GM13976 (cell line): ENCODE measurements around the gene ANTXR1.

Experiments
- DNase-seq: peaks from one replicate; pipeline ENCODE4 v3.0.0; 2012; ENCODE audit warnings: low spot score
- CTCF ChIP-seq: IDR thresholded peaks from 2 replicates; pipeline ENCODE4 v1.5.1; 2012; ENCODE audit warnings: borderline replicate concordance, mild to moderate bottlenecking; ENCODE audit not compliant: insufficient read depth; ENCODE audit errors: extremely low read depth, missing control alignments, control extremely low read depth
- in situ Hi-C: fragments of 300-500 bp; cut with MboI; formaldehyde crosslinking; loops from one replicate; pipeline ENCODE4 v1.12.0; 2022; ENCODE audit warnings: low sequenced_read_pairs, mixed read lengths, inconsistent platforms; ENCODE audit not compliant: unreplicated experiment

The ANTXR1 gene

GRCh38 chr2:69166465-69166811 lies 153.5 kb downstream of the ANTXR1 start:
- TF ChIP-seq CTCF, result no peak
- in situ Hi-C loops, result no loop called here

GRCh38 chr2:69166812-69167468 lies 154.0 kb downstream of the ANTXR1 start:
- in situ Hi-C loops, result no loop called here
- no peak for DNase-seq
- TF ChIP-seq CTCF, result no peak

More at GRCh38 chr2:69166465-69166811, 153.5 kb downstream of the ANTXR1 start:
- DNase-seq, result no peak

DNA sequence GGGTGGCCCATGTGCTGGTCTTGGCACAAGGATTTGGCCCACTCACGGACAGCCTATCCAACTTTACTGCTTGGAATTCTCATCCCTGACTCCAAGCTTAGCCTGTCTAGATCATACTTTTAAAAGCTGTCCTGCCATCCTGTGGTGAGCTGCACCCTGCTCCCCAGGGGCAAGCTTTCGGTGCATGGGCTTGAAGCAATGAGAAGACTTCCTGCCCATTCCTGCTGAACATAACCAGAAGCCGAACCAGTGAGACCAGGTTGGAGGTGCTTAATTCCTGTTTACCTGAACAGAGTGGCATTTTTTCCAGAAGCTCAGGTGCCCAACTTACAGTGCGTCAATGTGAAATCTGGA lies 154.5 kb downstream of the ANTXR1 start:
- no peak for TF ChIP-seq CTCF
- in situ Hi-C loops, result no loop called here
- no peak for DNase-seq

- no peak for DNase-seq
- no peak for TF ChIP-seq CTCF
- in situ Hi-C loops, result no loop called here
Measured at GRCh38 chr2:69168144-69168813, 155.3 kb downstream of the ANTXR1 start.

- no peak for DNase-seq
- TF ChIP-seq CTCF, result no peak
- in situ Hi-C loops, result no loop called here
Measured at GRCh38 chr2:69168950-69169654, 156.1 kb downstream of the ANTXR1 start.

GRCh38 chr2:69169655-69170389 lies 156.8 kb downstream of the ANTXR1 start:
- TF ChIP-seq CTCF, result no peak
- peak; percentile 40 for DNase-seq
- in situ Hi-C loops, result no loop called here
